C4-2B (cell line): Measurements from ENCODE around the gene RMND1.

Experiments
- H3K27ac ChIP-seq: fragments of 450-650 bp; 2 replicates; pipeline ENCODE4 v1.5.1; 2017
- ZFX ChIP-seq: fragments of 450-650 bp; IDR thresholded peaks from 2 replicates; pipeline ENCODE4 v1.6.1; 2017
- TF ChIP-seq, protein P1 (sequence below): fragments of 450-650 bp; conservative IDR thresholded peaks from 2 replicates; pipeline ENCODE4 v1.5.1; 2017; ENCODE audit warnings: mild to moderate bottlenecking

RMND1 gene

DNA sequence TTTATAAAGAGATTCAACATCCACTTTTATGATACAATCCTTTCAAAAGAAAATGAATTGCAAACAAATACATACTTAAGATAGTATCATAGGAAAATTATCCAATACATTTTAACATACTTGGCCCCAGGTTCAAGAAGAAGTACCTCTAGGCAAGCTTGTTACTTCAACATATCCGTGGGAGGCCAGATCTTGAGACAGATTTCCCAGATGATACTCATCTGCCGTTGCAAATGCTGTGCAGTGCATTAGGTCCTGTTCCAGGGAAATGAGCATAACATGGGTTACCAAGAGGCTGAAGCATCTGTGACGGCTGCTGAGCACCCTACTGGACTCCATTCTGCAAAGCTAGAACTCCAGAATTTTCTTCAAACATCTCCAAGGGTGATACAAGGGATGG lies 15.6 kb downstream of the RMND1 start:
- H3K27ac ChIP-seq = no peak overlapping the region
- TF ChIP-seq, protein P1, sequence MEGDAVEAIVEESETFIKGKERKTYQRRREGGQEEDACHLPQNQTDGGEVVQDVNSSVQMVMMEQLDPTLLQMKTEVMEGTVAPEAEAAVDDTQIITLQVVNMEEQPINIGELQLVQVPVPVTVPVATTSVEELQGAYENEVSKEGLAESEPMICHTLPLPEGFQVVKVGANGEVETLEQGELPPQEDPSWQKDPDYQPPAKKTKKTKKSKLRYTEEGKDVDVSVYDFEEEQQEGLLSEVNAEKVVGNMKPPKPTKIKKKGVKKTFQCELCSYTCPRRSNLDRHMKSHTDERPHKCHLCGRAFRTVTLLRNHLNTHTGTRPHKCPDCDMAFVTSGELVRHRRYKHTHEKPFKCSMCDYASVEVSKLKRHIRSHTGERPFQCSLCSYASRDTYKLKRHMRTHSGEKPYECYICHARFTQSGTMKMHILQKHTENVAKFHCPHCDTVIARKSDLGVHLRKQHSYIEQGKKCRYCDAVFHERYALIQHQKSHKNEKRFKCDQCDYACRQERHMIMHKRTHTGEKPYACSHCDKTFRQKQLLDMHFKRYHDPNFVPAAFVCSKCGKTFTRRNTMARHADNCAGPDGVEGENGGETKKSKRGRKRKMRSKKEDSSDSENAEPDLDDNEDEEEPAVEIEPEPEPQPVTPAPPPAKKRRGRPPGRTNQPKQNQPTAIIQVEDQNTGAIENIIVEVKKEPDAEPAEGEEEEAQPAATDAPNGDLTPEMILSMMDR = no peak
- TF ChIP-seq ZFX = no peak

DNA sequence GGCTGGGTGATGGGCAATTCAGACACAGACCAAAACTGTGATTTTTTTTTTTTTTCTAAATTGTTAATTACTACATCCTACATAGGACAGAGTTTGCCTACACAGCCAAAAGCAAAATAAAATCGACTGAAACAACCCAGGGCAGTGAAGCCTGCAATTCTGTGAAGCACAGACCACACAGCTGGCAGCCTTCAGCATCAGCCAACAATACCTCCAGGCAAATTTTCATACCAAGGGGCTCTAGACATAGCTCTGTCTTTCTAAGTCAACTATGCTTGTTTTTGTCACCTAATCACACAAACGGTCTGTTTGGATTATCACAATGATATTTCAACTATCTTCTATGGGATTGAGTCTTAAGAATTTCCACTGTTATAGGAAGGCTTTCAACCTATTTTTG lies 17.6 kb downstream of the RMND1 start:
- no peak overlapping the region for H3K27ac ChIP-seq

GRCh38 chr6:151432651-151433050 lies 19.3 kb downstream of the RMND1 start:
- H3K27ac ChIP-seq = no peak overlapping the region
- TF ChIP-seq, protein P1 = no peak
- TF ChIP-seq ZFX = no peak

More for the DNA sequence above, 17.6 kb downstream of the RMND1 start:
- TF ChIP-seq, protein P1 = no peak
- no peak for TF ChIP-seq ZFX

DNA sequence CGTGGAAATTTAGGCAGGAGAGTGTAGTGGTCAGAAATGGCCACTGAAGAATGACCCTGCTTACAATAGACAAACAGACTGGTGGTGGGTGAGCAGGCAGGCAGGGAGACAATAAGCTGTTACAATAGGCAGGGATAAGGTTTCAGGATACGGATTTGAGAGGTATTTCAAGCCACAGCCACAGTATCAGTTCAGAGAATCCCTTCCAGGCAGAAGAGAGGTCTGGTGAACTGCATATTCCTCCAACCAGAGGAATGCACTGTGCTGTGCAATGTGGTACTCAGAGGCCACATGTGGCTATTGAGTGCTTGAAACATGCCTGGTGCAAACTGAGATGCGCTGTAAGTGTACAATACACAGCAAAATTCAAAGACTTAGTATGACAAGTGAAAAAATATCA lies 20.6 kb downstream of the RMND1 start:
- TF ChIP-seq ZFX = no peak
- TF ChIP-seq, protein P1 = no peak
- H3K27ac ChIP-seq = no peak overlapping the region

DNA sequence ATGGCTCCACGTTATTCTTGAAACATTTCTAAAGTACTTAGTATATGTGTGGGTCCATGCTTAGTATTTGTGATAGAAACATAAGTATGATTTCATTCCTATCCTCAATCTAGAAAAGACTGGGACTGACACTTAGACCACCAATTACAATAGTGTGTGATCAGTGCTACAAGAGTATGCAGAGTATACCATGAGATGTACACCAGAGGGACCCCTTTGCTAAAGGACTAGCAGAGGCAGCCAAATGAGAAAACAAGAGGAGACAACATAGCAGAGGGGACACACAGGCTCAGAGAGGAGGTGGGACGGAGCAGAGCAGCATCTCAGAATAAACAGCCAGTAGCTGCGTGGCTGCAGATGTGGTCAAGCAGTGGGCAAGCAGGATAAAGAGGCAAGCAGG lies 21.0 kb downstream of the RMND1 start:
- no peak overlapping the region for H3K27ac ChIP-seq
- TF ChIP-seq, protein P1 = no peak
- TF ChIP-seq ZFX = no peak

GRCh38 chr6:151428093-151428735 lies 23.7 kb downstream of the RMND1 start:
- no peak for TF ChIP-seq ZFX
- TF ChIP-seq, protein P1 = no peak
- no peak overlapping the region for H3K27ac ChIP-seq

DNA sequence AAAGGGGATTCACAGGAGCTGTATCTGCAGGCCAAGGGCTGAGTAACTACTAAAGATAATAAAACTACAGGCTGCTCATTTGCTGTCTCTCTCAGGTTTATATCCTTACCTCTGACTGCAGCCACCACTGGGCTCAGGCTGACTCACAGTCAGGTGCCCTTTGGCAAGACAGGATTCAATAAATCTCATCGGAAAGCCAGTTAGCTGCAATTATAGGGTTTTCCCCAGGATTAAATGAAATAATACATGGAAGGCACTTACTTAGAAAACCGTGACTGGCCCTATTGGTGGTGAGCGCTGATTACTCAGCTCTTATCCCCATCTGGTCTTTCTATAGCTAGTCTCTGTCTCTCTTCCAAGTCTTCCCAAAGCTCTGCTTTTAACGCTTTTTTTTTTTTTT lies 26.4 kb downstream of the RMND1 start:
- no peak for TF ChIP-seq ZFX
- TF ChIP-seq, protein P1 = no peak

More for the DNA sequence above, 26.4 kb downstream of the RMND1 start:
- no peak overlapping the region for H3K27ac ChIP-seq
